Skeletal muscle tissue (tissue), 4 donors: ENCODE results near the gene DLGAP1. TPM values are rescaled to one million over a fixed set of nuclear protein-coding genes. Genes with fewer than 3 reads are reported as not detected.

Experiments used
- H3K27ac ChIP-seq: one replicate; pipeline ENCODE4 v1.7.0; 2013; ENCODE audit warnings: mild to moderate bottlenecking, low read depth, low read length, inconsistent platforms
- H3K27me3 ChIP-seq, 3 donors: one replicate each; pipeline ENCODE4 v1.7.0; 2013; ENCODE audit warnings: low read length in 3 of 3; ENCODE audit not compliant: control insufficient read depth in 3 of 3, insufficient read depth in 3 of 3
- H3K36me3 ChIP-seq, 3 donors: one replicate each; pipeline ENCODE4 v1.7.0; 2013; ENCODE audit warnings: low read length in 3 of 3; ENCODE audit not compliant: control insufficient read depth in 3 of 3, insufficient read depth in 3 of 3
- H3K4me1 ChIP-seq, 3 donors: one replicate each; pipeline ENCODE4 v1.7.0; 2013; ENCODE audit warnings: low read length in 3 of 3, mild to moderate bottlenecking in 3 of 3; ENCODE audit not compliant: control insufficient read depth in 3 of 3, insufficient read depth in 3 of 3
- H3K4me3 ChIP-seq, 3 donors: one replicate each; pipeline ENCODE4 v1.7.0; 2013; ENCODE audit warnings: low read length in 3 of 3
- H3K9ac ChIP-seq, 3 donors: one replicate each; pipeline ENCODE4 v1.7.0; 2013; ENCODE audit warnings: low read length in 3 of 3, mild to moderate bottlenecking in 3 of 3, moderate library complexity in 2 of 3, low read depth in 1 of 3
- H3K9me3 ChIP-seq, 3 donors: one replicate each; pipeline ENCODE4 v1.7.0; 2013; ENCODE audit warnings: low read length in 3 of 3; ENCODE audit not compliant: control insufficient read depth in 3 of 3
- total RNA-seq: library from RNA; depleted of rRNA; stranded (reverse); fragments of >200 nt; gene quantifications from one replicate; pipeline ENCODE4 v1.2.3, GENCODE V29; 2014
- donor health status: Osteomylitis.

DLGAP1 gene
- total RNA-seq, 1 donor from 2014 or later: 0.52 TPM

- Histone ChIP-seq H3K27me3 (no peaks in the 10 kb centered on the region), H3K9me3 (no peaks in the 10 kb centered on the region), H3K9ac (no peak overlapping the region), H3K4me3 (no peak overlapping the region), H3K27ac (no peak overlapping the region), H3K4me1 (peaks cover 0 to 4% (median 0%) of the 10 kb centered on the region in 3 donors), H3K36me3 (no peaks in the 10 kb centered on the region)
Observed at GRCh38 chr18:3510896-3511295, 944.2 kb downstream of the DLGAP1 start.

- Histone ChIP-seq H3K36me3 (no peaks in the 10 kb centered on the region), H3K4me1 (peaks cover 0 to 4% (median 0%) of the 10 kb centered on the region in 3 donors), H3K27ac (no peak overlapping the region), H3K9me3 (no peaks in the 10 kb centered on the region), H3K27me3 (no peaks in the 10 kb centered on the region), H3K9ac (no peak overlapping the region), H3K4me3 (no peak overlapping the region)
Observed at GRCh38 chr18:3510024-3510423, 945.1 kb downstream of the DLGAP1 start.

GRCh38 chr18:3508576-3509549 is 946.2 kb downstream of the DLGAP1 start:
- Histone ChIP-seq H3K27ac (no peak overlapping the region), H3K9me3 (no peaks in the 10 kb centered on the region), H3K27me3 (no peaks in the 10 kb centered on the region), H3K4me1 (peaks cover 0 to 4% (median 0%) of the 10 kb centered on the region in 3 donors), H3K9ac (peak overlapping the region in 1 of 3 donors; percentile 19), H3K36me3 (no peaks in the 10 kb centered on the region), H3K4me3 (no peak overlapping the region)

GRCh38 chr18:3504637-3505036 is 950.5 kb downstream of the DLGAP1 start:
- H3K4me3 ChIP-seq: no peak overlapping the region
- H3K4me1 ChIP-seq: peaks cover 0 to 4% (median 0%) of the 10 kb centered on the region in 3 donors

GRCh38 chr18:3502650-3503049 is 952.5 kb downstream of the DLGAP1 start:
- peaks cover 0 to 4% (median 2%) of the 10 kb centered on the region in 3 donors for H3K4me1 ChIP-seq
- H3K27me3 ChIP-seq: peaks cover 4 to 16% (median 7%) of the 10 kb centered on the region in 3 donors
- H3K36me3 ChIP-seq: no peaks in the 10 kb centered on the region
- H3K27ac ChIP-seq: no peak overlapping the region
- H3K4me3 ChIP-seq: no peak overlapping the region
- no peaks in the 10 kb centered on the region for H3K9me3 ChIP-seq
- H3K9ac ChIP-seq: no peak overlapping the region

More at GRCh38 chr18:3504637-3505036, 950.5 kb downstream of the DLGAP1 start:
- Histone ChIP-seq H3K27ac (no peak overlapping the region), H3K9ac (no peak overlapping the region), H3K27me3 (peaks cover 2 to 8% (median 7%) of the 10 kb centered on the region in 3 donors), H3K9me3 (no peaks in the 10 kb centered on the region), H3K36me3 (no peaks in the 10 kb centered on the region)

- Histone ChIP-seq H3K4me3 (no peak overlapping the region), H3K9ac (no peak overlapping the region), H3K27me3 (peaks cover 4 to 16% (median 7%) of the 10 kb centered on the region in 3 donors), H3K36me3 (no peaks in the 10 kb centered on the region), H3K27ac (no peak overlapping the region), H3K4me1 (peaks cover 0 to 4% (median 2%) of the 10 kb centered on the region in 3 donors), H3K9me3 (no peaks in the 10 kb centered on the region)
Observed at GRCh38 chr18:3500016-3500415, 955.1 kb downstream of the DLGAP1 start.

GRCh38 chr18:3499501-3499900 is 955.6 kb downstream of the DLGAP1 start:
- Histone ChIP-seq H3K9ac (no peak overlapping the region), H3K27ac (no peak overlapping the region), H3K36me3 (no peaks in the 10 kb centered on the region), H3K4me3 (peak overlapping the region; percentile 4 to 60 (median 43)), H3K27me3 (peaks cover 4 to 16% (median 7%) of the 10 kb centered on the region in 3 donors), H3K9me3 (no peaks in the 10 kb centered on the region), H3K4me1 (peaks cover 0 to 4% (median 2%) of the 10 kb centered on the region in 3 donors)

- no peak overlapping the region for H3K27ac ChIP-seq
- H3K27me3 ChIP-seq: peaks cover 4 to 16% (median 7%) of the 10 kb centered on the region in 3 donors
- H3K9ac ChIP-seq: peak overlapping the region in 1 of 3 donors; percentile 33
- H3K36me3 ChIP-seq: no peaks in the 10 kb centered on the region
- no peaks in the 10 kb centered on the region for H3K9me3 ChIP-seq
- peak overlapping the region; percentile 4 to 60 (median 43) for H3K4me3 ChIP-seq
- H3K4me1 ChIP-seq: peaks cover 0 to 4% (median 2%) of the 10 kb centered on the region in 3 donors
Observed at GRCh38 chr18:3498698-3499471, 956.2 kb downstream of the DLGAP1 start.

GRCh38 chr18:3495691-3496430 is 959.2 kb downstream of the DLGAP1 start:
- Histone ChIP-seq H3K9ac (no peak overlapping the region), H3K27ac (no peak overlapping the region), H3K27me3 (peaks cover 4 to 16% (median 4%) of the 10 kb centered on the region in 3 donors), H3K36me3 (no peaks in the 10 kb centered on the region), H3K4me1 (peaks cover 0 to 4% (median 2%) of the 10 kb centered on the region in 3 donors), H3K4me3 (no peak overlapping the region), H3K9me3 (no peaks in the 10 kb centered on the region)
